T-cell (primary cell): ENCODE results near the gene CACTIN. TPM values are rescaled to one million over a fixed set of nuclear protein-coding genes. Genes with fewer than 3 reads are reported as not detected.

ENCODE experiments used
- ATAC-seq, 4 experiments: fragments of 200-7000 bp in 3 of 4; fragments of 150-1000 bp in 1 of 4; cut with Tn5 transposase; replicated peaks in 1 of 4; 1 replicate in 3 of 4; 2 replicates in 1 of 4; pipeline ENCODE4 v1.10.0; 2021; ENCODE audit warnings: moderate library complexity in 3 of 4, mild to moderate bottlenecking in 2 of 4, moderate number of reproducible peaks in 1 of 4
- CTCF ChIA-PET, 2 donors: fragments of 300-600 bp; sonication (Branson Sonifier 250); formaldehyde crosslinking; loops; one replicate each; lab custom pipeline; 2022; ENCODE audit warnings: antibody characterized with exemption in 2 of 2; lab: Charles Lee
- POLR2A ChIA-PET, 2 donors: fragments of 300-600 bp; sonication (Branson Sonifier 250); formaldehyde crosslinking; loops; one replicate each; lab custom pipeline; 2022; ENCODE audit warnings: antibody characterized with exemption in 2 of 2; lab: Charles Lee
- DNase-seq, 35 experiments: peaks; one replicate each; pipeline versions ENCODE4 v3.0.0 to v3.0.0-alpha.2; 2013 to 2023
- H3K27ac ChIP-seq: one replicate; pipeline ENCODE4 v1.5.1; 2013; ENCODE audit warnings: low read length
- H3K27me3 ChIP-seq, 2 experiments: replicated peaks in 1 of 2; 1 replicate in 1 of 2; 2 replicates in 1 of 2; pipeline versions ENCODE4 v1.6.1 to v1.7.0; 2013; ENCODE audit warnings: low read length in 1 of 2, mixed read lengths in 1 of 2; ENCODE audit not compliant: control insufficient read depth in 2 of 2, insufficient read depth in 2 of 2; ENCODE audit errors: extremely low read depth in 1 of 2
- H3K36me3 ChIP-seq, 2 donors: 1 replicate in 1 of 2; 2 replicates in 1 of 2; pipeline versions ENCODE4 v1.6.1 to v1.7.0; 2013; ENCODE audit warnings: low read length in 1 of 2; ENCODE audit not compliant: control insufficient read depth in 2 of 2, insufficient read depth in 1 of 2; ENCODE audit errors: extremely low read depth in 1 of 2
- H3K4me1 ChIP-seq, 2 experiments: 1 replicate in 1 of 2; 2 replicates in 1 of 2; pipeline versions ENCODE4 v1.6.1 to v1.7.0; 2013; ENCODE audit warnings: low read length in 2 of 2, mixed read lengths in 1 of 2; ENCODE audit not compliant: insufficient read depth in 2 of 2, control insufficient read depth in 1 of 2; ENCODE audit errors: extremely low read depth in 1 of 2
- H3K4me3 ChIP-seq, 2 donors: 1 replicate in 1 of 2; 2 replicates in 1 of 2; pipeline versions ENCODE4 v1.5.1 to v1.7.0; 2013; ENCODE audit warnings: mild to moderate bottlenecking in 2 of 2, low read length in 1 of 2, moderate library complexity in 1 of 2; ENCODE audit not compliant: control insufficient read depth in 1 of 2; ENCODE audit errors: extremely low read depth in 1 of 2
- H3K9me3 ChIP-seq: 2 replicates; pipeline ENCODE4 v1.7.0; 2013
- H3K27ac Mint-ChIP-seq, 2 donors: one replicate each; pipeline ENCODE4 v1.8.0; 2020 to 2021; ENCODE audit warnings: mild to moderate bottlenecking in 2 of 2, mixed read lengths in 2 of 2
- H3K27me3 Mint-ChIP-seq, 2 donors: one replicate each; pipeline ENCODE4 v1.8.0; 2021 to 2022; ENCODE audit warnings: mixed read lengths in 2 of 2
- H3K36me3 Mint-ChIP-seq: one replicate; pipeline ENCODE4 v1.8.0; 2021; ENCODE audit warnings: mixed read lengths
- H3K4me1 Mint-ChIP-seq, 3 donors: one replicate each; pipeline ENCODE4 v1.8.0; 2020 to 2022; ENCODE audit warnings: mixed read lengths in 3 of 3, mild to moderate bottlenecking in 1 of 3
- H3K4me3 Mint-ChIP-seq, 3 donors: one replicate each; pipeline ENCODE4 v1.8.0; 2020 to 2022; ENCODE audit warnings: mild to moderate bottlenecking in 3 of 3, mixed read lengths in 3 of 3, moderate library complexity in 3 of 3
- H3K9me3 Mint-ChIP-seq, 3 donors: one replicate each; pipeline ENCODE4 v1.8.0; 2020 to 2022; ENCODE audit warnings: mixed read lengths in 3 of 3
- WGBS: methylation state at CpG from one replicate; pipeline ENCODE4 v1.1.5; 2013; ENCODE audit warnings: missing lambda C conversion rate; ENCODE audit not compliant: insufficient coverage; 5-methylcytosine and 5-hydroxymethylcytosine counted together
- total RNA-seq, 35 experiments: library from RNA in 6 of 35; stranded (reverse) in 6 of 35; fragments of 120-200 nt in 1 of 35; gene quantifications; one replicate each; pipeline versions ENCODE4 v1.2.1 to v1.2.4 and lab custom pipeline; 2013 to 2026

The CACTIN gene
- total RNA-seq, 5 donors from 2014 or later (not counting 1 experiment from before 2014, with no cell fraction given) = 25.9 to 59.0 (median 55.8) TPM

GRCh38 chr19:3607303-3608078, 19.1 kb downstream of the CACTIN start:
- H3K4me1 ChIP-seq = peaks cover 10 to 56% of the 10 kb centered on the region in 2 experiments
- DNase-seq = no peak
- H3K27ac Mint-ChIP-seq = peak overlapping the region; percentile 72 to 73
- ATAC-seq = no peak
- no peak overlapping the region for H3K4me3 ChIP-seq
- H3K27me3 ChIP-seq = peaks cover 0 to 39% of the 10 kb centered on the region in 2 experiments
- no peak overlapping the region for H3K27ac ChIP-seq
- H3K36me3 Mint-ChIP-seq = peaks cover 5% of the 10 kb centered on the region
- POLR2A ChIA-PET = interaction anchor here in 1 of 2 donors (0.6 kb wide), 1 partner anchor 1705 kb away, joined by 10 read pairs; no protein-coding TSS in a partner anchor
- H3K4me1 Mint-ChIP-seq = peaks cover 8 to 13% (median 12%) of the 10 kb centered on the region in 3 donors
- H3K9me3 Mint-ChIP-seq = no peaks in the 10 kb centered on the region
- peaks cover 4 to 12% of the 10 kb centered on the region in 2 donors for H3K36me3 ChIP-seq
- H3K4me3 Mint-ChIP-seq = peak overlapping the region in 2 of 3 donors; percentile 57 to 66
- CTCF ChIA-PET = no interaction called here
- WGBS = 79% methylated on average over 19 of the region's 22 CpGs
- no peaks in the 10 kb centered on the region for H3K27me3 Mint-ChIP-seq
- H3K9me3 ChIP-seq = no peaks in the 10 kb centered on the region

- ATAC-seq = peak in 3 of 4 experiments; percentile 22 to 34 (median 32)
- Mint-ChIP-seq H3K4me1 (peaks cover 8 to 13% (median 12%) of the 10 kb centered on the region in 3 donors), H3K27me3 (no peaks in the 10 kb centered on the region), H3K36me3 (peaks cover under 1% of the 10 kb centered on the region), H3K9me3 (no peaks in the 10 kb centered on the region), H3K27ac (no peak within 1 kb of the TSS), H3K4me3 (peak within 1 kb of the TSS in 2 of 3 donors; percentile 13 to 57)
- H3K4me1 ChIP-seq = peaks cover 10 to 56% of the 10 kb centered on the region in 2 experiments
- peak in 26 of 35 experiments; percentile 12 to 60 (median 36) for DNase-seq
- H3K4me3 ChIP-seq = peak within 1 kb of the TSS; percentile 38 to 43
- H3K9me3 ChIP-seq = no peaks in the 10 kb centered on the region
- no peak within 1 kb of the TSS for H3K27ac ChIP-seq
- WGBS = 13% methylated on average over 41 of the region's 46 CpGs
- CTCF ChIA-PET = no interaction called here
- peaks cover 0 to 39% of the 10 kb centered on the region in 2 experiments for H3K27me3 ChIP-seq
- peaks cover 2 to 5% of the 10 kb centered on the region in 2 donors for H3K36me3 ChIP-seq
- POLR2A ChIA-PET = no interaction called here
Measured at GRCh38 chr19:3606690-3607289, 19.8 kb downstream of the CACTIN start, which contains the start of gene TBXA2R. TBXA2R (minus strand) TSS chr19:3606875; CDS start chr19:3600634, 6,241 bp downstream.

DNA sequence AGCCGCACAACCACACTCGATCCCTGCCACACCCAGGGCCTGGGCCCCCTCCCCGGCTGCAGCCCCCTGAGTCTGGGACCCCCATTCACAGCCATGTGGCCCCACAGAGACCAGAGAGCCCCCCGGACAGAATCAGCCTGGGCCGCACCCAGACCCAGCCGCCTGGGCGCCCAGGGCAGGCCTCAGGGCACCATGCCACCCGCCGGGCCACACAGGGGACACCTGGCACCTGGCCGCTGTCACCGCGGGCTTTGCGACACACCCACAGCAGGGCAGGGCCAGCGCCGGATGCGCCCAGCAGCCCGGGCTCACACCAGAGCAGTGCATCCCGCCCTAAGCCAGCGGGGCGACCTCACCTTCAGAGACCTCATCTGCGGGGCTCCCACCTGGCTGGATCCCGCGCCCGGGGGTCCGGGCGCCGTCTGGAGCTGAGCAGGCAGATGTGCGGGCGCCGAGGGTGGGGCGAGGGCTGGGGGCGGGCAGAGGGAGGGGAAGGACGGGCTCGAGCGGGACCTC, 20.4 kb downstream of the CACTIN start:
- no peak overlapping the region for H3K27ac Mint-ChIP-seq
- no peak overlapping the region for H3K4me3 Mint-ChIP-seq
- peak overlapping the region; percentile 38 to 43 for H3K4me3 ChIP-seq
- H3K9me3 Mint-ChIP-seq = no peaks in the 10 kb centered on the region
- H3K36me3 ChIP-seq = no peaks in the 10 kb centered on the region
- ATAC-seq = peak; percentile 28 to 60 (median 54)
- ChIA-PET POLR2A (no interaction called here), CTCF (no interaction called here)
- 7% methylated on average over 35 of the region's 35 CpGs for WGBS
- peaks cover 8 to 13% (median 12%) of the 10 kb centered on the region in 3 donors for H3K4me1 Mint-ChIP-seq
- no peaks in the 10 kb centered on the region for H3K9me3 ChIP-seq
- no peaks in the 10 kb centered on the region for H3K36me3 Mint-ChIP-seq
- no peaks in the 10 kb centered on the region for H3K27me3 Mint-ChIP-seq
- DNase-seq = peak in 8 of 35 experiments; percentile 13 to 51 (median 20)
- no peak overlapping the region for H3K27ac ChIP-seq
- H3K27me3 ChIP-seq = peaks cover 0 to 39% of the 10 kb centered on the region in 2 experiments
- H3K4me1 ChIP-seq = peaks cover 10 to 56% of the 10 kb centered on the region in 2 experiments

GRCh38 chr19:3605770-3606169, 20.8 kb downstream of the CACTIN start:
- H3K36me3 Mint-ChIP-seq = no peaks in the 10 kb centered on the region
- H3K4me1 ChIP-seq = peaks cover 10 to 56% of the 10 kb centered on the region in 2 experiments
- H3K27ac Mint-ChIP-seq = no peak overlapping the region
- H3K4me3 ChIP-seq = peak overlapping the region; percentile 38 to 43
- ChIA-PET POLR2A (no interaction called here), CTCF (no interaction called here)
- H3K4me1 Mint-ChIP-seq = peaks cover 8 to 13% (median 12%) of the 10 kb centered on the region in 3 donors
- no peak overlapping the region for H3K4me3 Mint-ChIP-seq
- peaks cover 0 to 39% of the 10 kb centered on the region in 2 experiments for H3K27me3 ChIP-seq
- no peaks in the 10 kb centered on the region for H3K9me3 ChIP-seq
- DNase-seq (no peak), ATAC-seq (no peak)
- 68% methylated on average over 4 of the region's 5 CpGs for WGBS
- no peak overlapping the region for H3K27ac ChIP-seq
- no peaks in the 10 kb centered on the region for H3K36me3 ChIP-seq
- H3K9me3 Mint-ChIP-seq = no peaks in the 10 kb centered on the region
- no peaks in the 10 kb centered on the region for H3K27me3 Mint-ChIP-seq

GRCh38 chr19:3605361-3605760, 21.2 kb downstream of the CACTIN start:
- no peaks in the 10 kb centered on the region for H3K27me3 Mint-ChIP-seq
- Histone ChIP-seq H3K27ac (no peak overlapping the region), H3K9me3 (no peaks in the 10 kb centered on the region), H3K4me1 (peaks cover 10 to 56% of the 10 kb centered on the region in 2 experiments), H3K4me3 (peak overlapping the region; percentile 38 to 43), H3K36me3 (no peaks in the 10 kb centered on the region), H3K27me3 (peaks cover 0 to 39% of the 10 kb centered on the region in 2 experiments)
- no peak overlapping the region for H3K4me3 Mint-ChIP-seq
- no peaks in the 10 kb centered on the region for H3K36me3 Mint-ChIP-seq
- 38% methylated on average over 3 of the region's 3 CpGs for WGBS
- peaks cover 8 to 13% (median 12%) of the 10 kb centered on the region in 3 donors for H3K4me1 Mint-ChIP-seq
- DNase-seq (no peak), ATAC-seq (no peak)
- no peak overlapping the region for H3K27ac Mint-ChIP-seq
- no peaks in the 10 kb centered on the region for H3K9me3 Mint-ChIP-seq
- ChIA-PET POLR2A (no interaction called here), CTCF (no interaction called here)

DNA sequence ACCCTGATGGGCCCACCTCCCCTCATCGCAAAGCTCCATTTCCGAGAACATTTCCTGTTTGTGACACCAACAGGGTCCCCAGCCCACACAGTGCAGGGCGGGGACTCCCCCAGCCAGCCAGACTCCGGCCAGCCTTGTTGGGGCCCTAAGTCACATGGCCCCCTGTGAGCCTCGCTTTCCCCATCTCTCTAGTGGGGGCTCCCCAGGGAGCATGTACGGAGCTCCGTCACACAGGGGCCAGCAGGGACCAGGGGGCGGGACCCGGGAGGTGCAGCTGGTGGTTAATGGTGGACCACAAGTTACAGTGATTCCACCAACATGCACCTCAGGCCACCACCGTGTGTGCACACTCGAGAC, 21.6 kb downstream of the CACTIN start:
- WGBS = 7% methylated on average over 8 of the region's 11 CpGs
- no peak overlapping the region for H3K27ac Mint-ChIP-seq
- H3K4me1 Mint-ChIP-seq = peaks cover 8 to 13% (median 12%) of the 10 kb centered on the region in 3 donors
- no peaks in the 10 kb centered on the region for H3K9me3 Mint-ChIP-seq
- Histone ChIP-seq H3K27ac (peak overlapping the region; percentile 23), H3K4me1 (peaks cover 10 to 56% of the 10 kb centered on the region in 2 experiments), H3K36me3 (no peaks in the 10 kb centered on the region), H3K9me3 (no peaks in the 10 kb centered on the region), H3K4me3 (peak overlapping the region; percentile 34 to 38), H3K27me3 (peaks cover 0 to 39% of the 10 kb centered on the region in 2 experiments)
- CTCF ChIA-PET = interaction anchor here in 1 of 2 donors (0.5 kb wide), 1 partner anchor 20 kb away, joined by 7 read pairs; no protein-coding TSS in a partner anchor
- H3K27me3 Mint-ChIP-seq = no peaks in the 10 kb centered on the region
- POLR2A ChIA-PET = interaction anchor here in 1 of 2 donors (0.5 kb wide), 1 partner anchor 164 kb away, joined by 3 read pairs; no protein-coding TSS in a partner anchor
- no peaks in the 10 kb centered on the region for H3K36me3 Mint-ChIP-seq
- ATAC-seq = peak; percentile 72 to 82 (median 76)
- DNase-seq = peak in 28 of 35 experiments; percentile 7 to 65 (median 40)
- H3K4me3 Mint-ChIP-seq = no peak overlapping the region
